A549 (cell line): ENCODE data around the gene NUCB1. TPM values are rescaled to one million over a fixed set of nuclear protein-coding genes. Genes with fewer than 3 reads are reported as not detected.

ENCODE experiments used
- ATAC-seq, 2 experiments: fragments of 200-7000 bp in 1 of 2; fragments of >200 bp in 1 of 2; cut with Nextera tagmentation in 1 of 2; cut with Tn5 transposase in 1 of 2; 3 replicates each; pipeline versions ENCODE4 v1.8.0 to v1.9.1; 2018 to 2020; ENCODE audit warnings: mild to moderate bottlenecking in 1 of 2, moderate library complexity in 1 of 2
- CTCF ChIA-PET: fragments of 300-600 bp; sonication (Branson Sonifier 250); formaldehyde crosslinking; extraction: SDS; loops from one replicate; lab custom pipeline; 2021; ENCODE audit warnings: antibody characterized with exemption, inconsistent platforms; lab: Yijun Ruan, JAX
- POLR2A ChIA-PET: fragments of 350-600 bp; formaldehyde crosslinking; extraction: SDS; loops from one replicate; lab custom pipeline; 2021; ENCODE audit warnings: antibody characterized with exemption, inconsistent platforms; lab: Yijun Ruan, JAX
- DNase-seq, 2 experiments: peaks; one replicate each; pipeline versions ENCODE4 v3.0.0 to v3.0.0-alpha.2; 2011 to 2016; ENCODE audit warnings: low read depth in 1 of 2, low spot score in 1 of 2
- FAIRE-seq: peaks from 2 replicates; lab custom pipeline; 2011; peaks lifted over from hg19 to GRCh38; lab: Jason Lieb, UNC
- H3K27ac ChIP-seq, 2 experiments: fragments of >200 bp; sonication (Bioruptor Twin); formaldehyde crosslinking; 3 replicates each; pipeline ENCODE4 v1.5.1; 2016 to 2017
- H3K4me1 ChIP-seq: fragments of >200 bp; sonication (Bioruptor Twin); formaldehyde crosslinking; 3 replicates; pipeline ENCODE4 v1.6.1; 2016
- H3K4me2 ChIP-seq: fragments of >200 bp; sonication (Bioruptor Twin); formaldehyde crosslinking; 3 replicates; pipeline ENCODE4 v1.6.1; 2016
- H3K4me3 ChIP-seq: fragments of >200 bp; sonication (Bioruptor Twin); formaldehyde crosslinking; 3 replicates; pipeline ENCODE4 v1.5.1; 2016
- H3K9me3 ChIP-seq: fragments of >200 bp; sonication (Bioruptor Twin); formaldehyde crosslinking; 3 replicates; pipeline ENCODE4 v1.6.1; 2016
- BHLHE40 ChIP-seq: IDR thresholded peaks from 2 replicates; pipeline ENCODE4 v1.6.1; 2012; ENCODE audit warnings: low read depth, low read length, inconsistent platforms
- CBX2 ChIP-seq: fragments of 200-600 bp; sonication (generic); IDR thresholded peaks from 2 replicates; pipeline ENCODE4 v1.6.1; 2016; ENCODE audit warnings: low read depth, mild to moderate bottlenecking, borderline replicate concordance
- CHD2 ChIP-seq: fragments of 150-350 bp; IDR thresholded peaks from 2 replicates; pipeline ENCODE4 v1.6.1; 2014; ENCODE audit warnings: low read length; ENCODE audit not compliant: partially characterized antibody
- EHF ChIP-seq: fragments of 250-450 bp; sonication (Bioruptor Pico); IDR thresholded peaks from 2 replicates; pipeline ENCODE4 v1.5.0; 2020; ENCODE audit warnings: mild to moderate bottlenecking
- EHMT2 ChIP-seq: fragments of 200-600 bp; sonication (generic); IDR thresholded peaks from 2 replicates; pipeline ENCODE4 v1.6.1; 2016; ENCODE audit warnings: antibody characterized with exemption, low read depth, mild to moderate bottlenecking, moderate library complexity
- EP300 ChIP-seq, 2 experiments: fragments of >200 bp; sonication (Bioruptor Twin); formaldehyde crosslinking; IDR thresholded peaks; 2 replicates in 1 of 2; 3 replicates in 1 of 2; pipeline ENCODE4 v1.6.1; 2016 to 2017
- FOXS1 ChIP-seq: fragments of 250-450 bp; sonication (Bioruptor Pico); IDR thresholded peaks from 2 replicates; pipeline ENCODE4 v1.5.0; 2020; ENCODE audit warnings: mild to moderate bottlenecking, moderate library complexity
- GATA3 ChIP-seq: IDR thresholded peaks from 2 replicates; pipeline ENCODE4 v1.6.1; 2012; ENCODE audit warnings: borderline replicate concordance
- HDAC2 ChIP-seq: fragments of 200-600 bp; sonication (generic); IDR thresholded peaks from 2 replicates; pipeline ENCODE4 v1.6.1; 2016
- HEYL ChIP-seq: fragments of 250-450 bp; sonication (Bioruptor Pico); IDR thresholded peaks from 2 replicates; pipeline ENCODE4 v1.8.0; 2021; ENCODE audit warnings: mild to moderate bottlenecking, moderate library complexity
- HOXA7 ChIP-seq: fragments of 250-450 bp; sonication (Bioruptor Pico); IDR thresholded peaks from 2 replicates; pipeline ENCODE4 v1.5.0; 2020; ENCODE audit warnings: mild to moderate bottlenecking, moderate library complexity
- HOXB13 ChIP-seq: fragments of 250-450 bp; sonication (Bioruptor Pico); IDR thresholded peaks from 2 replicates; pipeline ENCODE4 v1.5.0; 2020; ENCODE audit warnings: low read depth, mild to moderate bottlenecking, moderate library complexity
- KDM1A ChIP-seq: fragments of 200-600 bp; sonication (generic); IDR thresholded peaks from 2 replicates; pipeline ENCODE4 v1.6.1; 2016; ENCODE audit warnings: low read depth, mild to moderate bottlenecking
- KDM5A ChIP-seq: fragments of 200-600 bp; sonication (generic); IDR thresholded peaks from 2 replicates; pipeline ENCODE4 v1.6.1; 2016; ENCODE audit warnings: antibody characterized with exemption, mild to moderate bottlenecking
- MAZ ChIP-seq: fragments of 150-350 bp; IDR thresholded peaks from 2 replicates; pipeline ENCODE4 v1.6.1; 2014; ENCODE audit warnings: antibody characterized with exemption, low read depth, low read length, borderline replicate concordance
- MYC ChIP-seq: IDR thresholded peaks from 2 replicates; pipeline ENCODE4 v1.6.1; 2012; ENCODE audit warnings: mild to moderate bottlenecking, inconsistent platforms, low read length, improper control_type of control experiment, borderline replicate concordance
- NPAS2 ChIP-seq: fragments of 250-450 bp; sonication (Bioruptor Pico); IDR thresholded peaks from 2 replicates; pipeline ENCODE4 v1.8.0; 2022; ENCODE audit warnings: mild to moderate bottlenecking, moderate library complexity, borderline replicate concordance
- NR3C1 ChIP-seq: fragments of >200 bp; sonication (Bioruptor Twin); formaldehyde crosslinking; IDR thresholded peaks from 3 replicates; pipeline ENCODE4 v1.6.1; 2017
- POLR2A ChIP-seq: IDR thresholded peaks from 2 replicates; pipeline ENCODE4 v1.6.1; 2012; ENCODE audit warnings: mild to moderate bottlenecking, low read length
- RARB ChIP-seq: fragments of 250-450 bp; sonication (Bioruptor Pico); IDR thresholded peaks from 2 replicates; pipeline ENCODE4 v1.8.0; 2021; ENCODE audit warnings: mild to moderate bottlenecking, moderate library complexity
- RFX5 ChIP-seq: fragments of 450-650 bp; IDR thresholded peaks from 2 replicates; pipeline ENCODE4 v1.7.1; 2014; ENCODE audit warnings: antibody characterized with exemption, mild to moderate bottlenecking, moderate library complexity
- RNF2 ChIP-seq: fragments of 200-600 bp; sonication (generic); IDR thresholded peaks from 2 replicates; pipeline ENCODE4 v1.6.1; 2016; ENCODE audit warnings: low read depth, mild to moderate bottlenecking, antibody characterized with exemption, moderate library complexity, borderline replicate concordance
- SREBF2 ChIP-seq: fragments of 450-650 bp; IDR thresholded peaks from 2 replicates; pipeline ENCODE4 v1.6.1; 2014; ENCODE audit warnings: mild to moderate bottlenecking, moderate library complexity
- TP53 ChIP-seq: fragments of 250-450 bp; sonication (Bioruptor Pico); IDR thresholded peaks from 2 replicates; pipeline ENCODE4 v1.5.0; 2021; ENCODE audit warnings: mild to moderate bottlenecking, moderate library complexity
- ZC3H11A ChIP-seq: fragments of 450-650 bp; IDR thresholded peaks from 2 replicates; pipeline ENCODE4 v1.6.1; 2014; ENCODE audit warnings: antibody characterized with exemption, mild to moderate bottlenecking
- WGBS: methylation state at CpG from one replicate; pipeline ENCODE4 v1.1.6; 2017; ENCODE audit errors: missing lambda C conversion rate; 5-methylcytosine and 5-hydroxymethylcytosine counted together
- polyA plus RNA-seq, 4 experiments: library from polyadenylated mRNA; depleted of rRNA in 3 of 4; stranded (reverse); fragments of >200 nt; fragmentation: RNase III in 1 of 4; extraction: RNeasy Plus Mini Kit Qiagen cat#74134 plus additional on column Dnase treatment in 1 of 4; gene quantifications; 2 replicates in 3 of 4; 3 replicates in 1 of 4; pipeline ENCODE4 v1.2.3, GENCODE V29; 2011 to 2017
- TF ChIP-seq, protein P1 (sequence below): fragments of >200 bp; sonication (Bioruptor Twin); formaldehyde crosslinking; IDR thresholded peaks from 2 replicates; pipeline ENCODE4 v1.6.1; 2016
- TF ChIP-seq, protein P2 (sequence below): fragments of >200 bp; sonication (Bioruptor Twin); formaldehyde crosslinking; IDR thresholded peaks from 3 replicates; pipeline ENCODE4 v1.5.1; 2016
- TF ChIP-seq, protein P3 (sequence below): IDR thresholded peaks from 2 replicates; pipeline ENCODE4 v1.6.1; 2012
- TF ChIP-seq, protein P4 (sequence below): IDR thresholded peaks from 2 replicates; pipeline ENCODE4 v1.6.1; 2012
- TF ChIP-seq, protein P5 (sequence below): fragments of 250-450 bp; sonication (Bioruptor Pico); IDR thresholded peaks from 2 replicates; pipeline ENCODE4 v1.5.0; 2021; ENCODE audit warnings: mild to moderate bottlenecking, moderate library complexity, borderline replicate concordance

Gene NUCB1
- polyA plus RNA-seq, 2 of the 4 experiments (the other 2 are of a cell fraction), result 79.5 to 182 TPM

DNA sequence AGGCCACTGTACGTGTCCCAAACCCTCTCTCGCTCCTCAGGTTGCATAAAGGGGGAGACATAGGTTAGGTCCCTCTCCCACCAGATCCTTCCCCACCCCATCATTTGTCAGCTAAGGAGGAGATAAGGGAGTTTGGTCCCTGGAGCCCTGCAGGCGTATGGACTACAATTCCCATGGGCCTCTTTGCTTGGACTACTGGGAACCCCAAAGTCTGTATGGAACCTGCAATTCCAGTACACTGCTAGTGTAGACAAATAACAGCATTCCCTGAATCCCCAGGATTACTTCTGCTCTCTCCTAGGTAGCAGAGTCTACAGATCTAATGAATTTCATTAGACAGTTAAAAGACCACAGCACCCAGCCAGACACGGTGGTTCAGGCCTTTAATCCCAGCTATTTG is 47.8 kb upstream of the NUCB1 start:
- CTCF ChIA-PET, result interaction anchor here (0.6 to 24.1 kb wide), 10 partner anchors 9 to 141 kb away, joined by 3 to 927 read pairs (median 6); partner anchors contain the start of genes BCAT2, GYS1, HSD17B14 and RUVBL2
- TF ChIP-seq FOXS1 (no peak), HEYL (CRISPR knock-in tag) (no peak), EHF (CRISPR knock-in tag) (no peak), HOXA7 (CRISPR knock-in tag) (no peak), KDM1A (no peak), ZC3H11A (no peak)
- Histone ChIP-seq H3K4me2 (no peak overlapping the region), H3K9me3 (no peaks in the 10 kb centered on the region), H3K4me1 (no peaks in the 10 kb centered on the region), H3K27ac (no peak overlapping the region), H3K4me3 (no peak overlapping the region)
- DNase-seq, result no peak
- POLR2A ChIA-PET, result no interaction called here
- 94% methylated on average over 4 of the region's 4 CpGs for WGBS
- FAIRE-seq, result no peak
- peak; percentile 48 to 63; a peak in 4 of 6 replicates for ATAC-seq

DNA sequence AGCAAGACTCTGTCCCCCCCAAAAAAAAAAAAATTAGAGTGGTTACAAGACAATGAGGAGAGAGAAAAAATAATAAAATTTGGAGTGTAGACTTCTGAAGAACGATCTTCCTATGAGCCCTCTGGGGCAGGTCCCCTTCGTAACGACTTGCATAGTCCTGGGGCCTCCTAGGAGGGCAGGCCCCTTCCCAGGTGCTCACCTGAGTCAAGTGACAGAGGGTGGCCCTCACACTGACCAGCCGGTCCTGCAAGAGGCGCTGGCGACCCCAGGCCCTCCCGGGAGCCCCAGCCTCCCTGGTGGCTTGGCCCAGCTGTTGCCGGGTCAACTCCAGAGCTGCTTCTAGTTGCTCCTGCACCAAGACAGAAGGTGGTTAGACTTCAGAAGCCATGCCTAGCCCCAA is 46.6 kb upstream of the NUCB1 start:
- POLR2A ChIA-PET, result no interaction called here
- CTCF ChIA-PET, result interaction anchor here (1.0 to 24.1 kb wide), 7 partner anchors 10 to 208 kb away, joined by 3 to 927 read pairs (median 4); partner anchors contain the start of genes BCAT2 and CA11

DNA sequence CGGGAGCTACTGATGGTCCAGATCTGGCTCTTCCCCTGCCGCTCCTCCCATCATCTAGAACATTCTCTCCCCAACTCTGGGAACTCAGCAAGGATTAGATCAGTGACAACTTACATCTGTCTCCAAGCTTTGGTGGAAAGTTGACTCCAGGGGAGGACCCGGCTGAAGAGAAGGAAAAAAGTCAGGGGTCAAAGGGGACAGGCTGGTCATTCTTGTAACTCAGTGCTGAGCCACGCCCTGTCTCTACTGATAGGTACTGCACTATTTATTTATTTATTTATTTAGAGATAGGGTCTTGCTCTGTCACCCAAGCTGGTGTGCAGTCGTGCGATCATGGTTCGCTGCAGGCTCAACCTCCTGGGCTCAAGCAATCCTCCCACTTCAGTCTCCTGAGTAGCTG is 46.0 kb upstream of the NUCB1 start:
- Histone ChIP-seq H3K4me2 (no peak overlapping the region), H3K4me3 (no peak overlapping the region), H3K4me1 (no peaks in the 10 kb centered on the region), H3K27ac (no peak overlapping the region), H3K9me3 (no peaks in the 10 kb centered on the region)
- ATAC-seq (no peak), DNase-seq (no peak), FAIRE-seq (no peak)
- ChIA-PET CTCF (interaction anchor here (1.3 to 24.1 kb wide), 5 partner anchors 11 to 208 kb away, joined by 3 to 927 read pairs (median 5); partner anchors contain the start of gene CA11), POLR2A (no interaction called here)
- WGBS, result 86% methylated on average over 7 of the region's 7 CpGs
- TF ChIP-seq KDM5A (no peak), RNF2 (no peak), TP53 (no peak), EP300 (IDR thresholded peaks at IDR 0.05) (no peak), CBX2 (no peak), HEYL (CRISPR knock-in tag) (no peak), POLR2A (no peak), BHLHE40 (no peak), GATA3 (no peak), MYC (no peak), MAZ (no peak), RFX5 (no peak), CHD2 (no peak), HDAC2 (no peak), HOXB13 (CRISPR knock-in tag) (no peak)
- TF ChIP-seq, protein P1, sequence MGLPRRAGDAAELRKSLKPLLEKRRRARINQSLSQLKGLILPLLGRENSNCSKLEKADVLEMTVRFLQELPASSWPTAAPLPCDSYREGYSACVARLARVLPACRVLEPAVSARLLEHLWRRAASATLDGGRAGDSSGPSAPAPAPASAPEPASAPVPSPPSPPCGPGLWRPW, result no peak

More for the DNA sequence above, 46.6 kb upstream of the NUCB1 start:
- DNase-seq (no peak), FAIRE-seq (no peak), ATAC-seq (peak; percentile 19 to 36; a peak in 2 of 6 replicates)
- H3K9me3 ChIP-seq, result no peaks in the 10 kb centered on the region
- no peak for TF ChIP-seq ZC3H11A
- TF ChIP-seq RNF2, result no peak
- no peak for TF ChIP-seq SREBF2
- no peak for TF ChIP-seq NPAS2 (CRISPR knock-in tag)
- TF ChIP-seq, protein P2, sequence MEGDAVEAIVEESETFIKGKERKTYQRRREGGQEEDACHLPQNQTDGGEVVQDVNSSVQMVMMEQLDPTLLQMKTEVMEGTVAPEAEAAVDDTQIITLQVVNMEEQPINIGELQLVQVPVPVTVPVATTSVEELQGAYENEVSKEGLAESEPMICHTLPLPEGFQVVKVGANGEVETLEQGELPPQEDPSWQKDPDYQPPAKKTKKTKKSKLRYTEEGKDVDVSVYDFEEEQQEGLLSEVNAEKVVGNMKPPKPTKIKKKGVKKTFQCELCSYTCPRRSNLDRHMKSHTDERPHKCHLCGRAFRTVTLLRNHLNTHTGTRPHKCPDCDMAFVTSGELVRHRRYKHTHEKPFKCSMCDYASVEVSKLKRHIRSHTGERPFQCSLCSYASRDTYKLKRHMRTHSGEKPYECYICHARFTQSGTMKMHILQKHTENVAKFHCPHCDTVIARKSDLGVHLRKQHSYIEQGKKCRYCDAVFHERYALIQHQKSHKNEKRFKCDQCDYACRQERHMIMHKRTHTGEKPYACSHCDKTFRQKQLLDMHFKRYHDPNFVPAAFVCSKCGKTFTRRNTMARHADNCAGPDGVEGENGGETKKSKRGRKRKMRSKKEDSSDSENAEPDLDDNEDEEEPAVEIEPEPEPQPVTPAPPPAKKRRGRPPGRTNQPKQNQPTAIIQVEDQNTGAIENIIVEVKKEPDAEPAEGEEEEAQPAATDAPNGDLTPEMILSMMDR, result no peak
- no peak for TF ChIP-seq GATA3
- no peak for TF ChIP-seq MYC
- TF ChIP-seq, protein P3, sequence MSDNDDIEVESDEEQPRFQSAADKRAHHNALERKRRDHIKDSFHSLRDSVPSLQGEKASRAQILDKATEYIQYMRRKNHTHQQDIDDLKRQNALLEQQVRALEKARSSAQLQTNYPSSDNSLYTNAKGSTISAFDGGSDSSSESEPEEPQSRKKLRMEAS, result no peak
- TF ChIP-seq EHMT2, result no peak
- TF ChIP-seq, protein P4, sequence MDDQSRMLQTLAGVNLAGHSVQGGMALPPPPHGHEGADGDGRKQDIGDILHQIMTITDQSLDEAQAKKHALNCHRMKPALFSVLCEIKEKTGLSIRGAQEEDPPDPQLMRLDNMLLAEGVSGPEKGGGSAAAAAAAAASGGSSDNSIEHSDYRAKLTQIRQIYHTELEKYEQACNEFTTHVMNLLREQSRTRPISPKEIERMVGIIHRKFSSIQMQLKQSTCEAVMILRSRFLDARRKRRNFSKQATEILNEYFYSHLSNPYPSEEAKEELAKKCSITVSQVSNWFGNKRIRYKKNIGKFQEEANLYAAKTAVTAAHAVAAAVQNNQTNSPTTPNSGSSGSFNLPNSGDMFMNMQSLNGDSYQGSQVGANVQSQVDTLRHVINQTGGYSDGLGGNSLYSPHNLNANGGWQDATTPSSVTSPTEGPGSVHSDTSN, result no peak
- TF ChIP-seq, protein P5, sequence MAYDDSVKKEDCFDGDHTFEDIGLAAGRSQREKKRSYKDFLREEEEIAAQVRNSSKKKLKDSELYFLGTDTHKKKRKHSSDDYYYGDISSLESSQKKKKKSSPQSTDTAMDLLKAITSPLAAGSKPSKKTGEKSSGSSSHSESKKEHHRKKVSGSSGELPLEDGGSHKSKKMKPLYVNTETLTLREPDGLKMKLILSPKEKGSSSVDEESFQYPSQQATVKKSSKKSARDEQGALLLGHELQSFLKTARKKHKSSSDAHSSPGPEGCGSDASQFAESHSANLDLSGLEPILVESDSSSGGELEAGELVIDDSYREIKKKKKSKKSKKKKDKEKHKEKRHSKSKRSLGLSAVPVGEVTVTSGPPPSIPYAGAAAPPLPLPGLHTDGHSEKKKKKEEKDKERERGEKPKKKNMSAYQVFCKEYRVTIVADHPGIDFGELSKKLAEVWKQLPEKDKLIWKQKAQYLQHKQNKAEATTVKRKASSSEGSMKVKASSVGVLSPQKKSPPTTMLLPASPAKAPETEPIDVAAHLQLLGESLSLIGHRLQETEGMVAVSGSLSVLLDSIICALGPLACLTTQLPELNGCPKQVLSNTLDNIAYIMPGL (CRISPR knock-in tag), result no peak
- no peak for TF ChIP-seq NR3C1
- TF ChIP-seq CBX2, result no peak
- no peak for TF ChIP-seq RARB
- TF ChIP-seq KDM5A, result no peak
- TF ChIP-seq MAZ, result no peak
- no peak overlapping the region for H3K4me2 ChIP-seq
- no peaks in the 10 kb centered on the region for H3K4me1 ChIP-seq
- H3K27ac ChIP-seq, result no peak overlapping the region
- 88% methylated on average over 8 of the region's 8 CpGs for WGBS
- no peak overlapping the region for H3K4me3 ChIP-seq
